ENCODE data around the gene VMP1. TPM values are rescaled to one million over a fixed set of nuclear protein-coding genes. Genes with fewer than 3 reads are reported as not detected.
"Not testable (repeated sequence)": the region's sequence is repeated elsewhere in the genome, so short reads cannot be mapped to it uniquely, and the experiment has no call there.

VMP1 gene
- total and polyA plus RNA-seq, 9 donors: 45.2 to 65.2 (median 52.0) TPM

DNA sequence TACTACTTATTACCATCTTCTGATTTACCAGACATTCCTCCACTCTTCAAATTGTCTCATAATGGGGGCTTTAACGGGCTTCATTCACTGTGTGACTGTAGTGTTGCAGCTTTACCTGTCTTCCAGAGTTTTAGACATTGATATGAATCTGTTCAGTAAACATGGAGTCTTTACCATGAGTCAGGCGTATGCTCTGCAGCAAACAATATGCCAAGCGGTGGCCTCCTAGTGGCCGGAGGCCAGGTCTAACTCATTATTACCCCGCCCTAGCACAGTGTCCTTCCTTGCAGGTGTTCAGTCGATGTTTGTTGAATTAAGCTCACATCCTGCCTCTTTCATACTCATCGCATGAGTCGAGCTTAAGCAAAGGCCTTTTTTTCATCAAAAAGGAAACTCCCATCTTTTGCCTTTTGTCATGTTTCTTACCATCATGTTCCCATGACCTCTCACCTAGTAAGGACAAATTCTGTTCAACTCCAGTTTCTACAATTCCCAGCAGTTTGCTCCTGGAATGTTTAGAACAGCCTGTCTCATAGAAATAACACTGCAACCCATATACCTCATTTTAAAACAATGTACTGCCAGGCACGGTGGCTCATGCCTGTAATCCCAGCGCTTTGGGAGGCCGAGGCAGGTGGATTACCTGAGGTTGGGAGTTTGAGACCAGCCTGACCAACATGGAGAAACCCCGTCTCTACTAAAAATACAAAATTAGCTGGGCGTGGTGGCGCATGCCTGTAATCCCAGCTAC is 145.9 kb downstream of the VMP1 start:
- WGBS (ENCODE audit: insufficient coverage): 58% methylated on average over 5 of the region's 14 CpGs
- DNase-seq: no peak
- peaks cover 10% of the 10 kb centered on the region for H3K4me1 ChIP-seq (ENCODE audit: control insufficient read depth, insufficient read depth, low read length)
- no peaks in the 10 kb centered on the region for H3K9me3 ChIP-seq (replicated peaks; ENCODE audit: control insufficient read depth, low read depth, low read length)
- H3K4me3 ChIP-seq (ENCODE audit: low read length): no peak overlapping the region
- no peak overlapping the region for H3K27ac ChIP-seq (ENCODE audit: low read length)
- no peaks in the 10 kb centered on the region for H3K36me3 ChIP-seq (ENCODE audit: control insufficient read depth, insufficient read depth, low read length)
- no peaks in the 10 kb centered on the region for H3K27me3 ChIP-seq (ENCODE audit: control insufficient read depth, insufficient read depth, low read length)

DNA sequence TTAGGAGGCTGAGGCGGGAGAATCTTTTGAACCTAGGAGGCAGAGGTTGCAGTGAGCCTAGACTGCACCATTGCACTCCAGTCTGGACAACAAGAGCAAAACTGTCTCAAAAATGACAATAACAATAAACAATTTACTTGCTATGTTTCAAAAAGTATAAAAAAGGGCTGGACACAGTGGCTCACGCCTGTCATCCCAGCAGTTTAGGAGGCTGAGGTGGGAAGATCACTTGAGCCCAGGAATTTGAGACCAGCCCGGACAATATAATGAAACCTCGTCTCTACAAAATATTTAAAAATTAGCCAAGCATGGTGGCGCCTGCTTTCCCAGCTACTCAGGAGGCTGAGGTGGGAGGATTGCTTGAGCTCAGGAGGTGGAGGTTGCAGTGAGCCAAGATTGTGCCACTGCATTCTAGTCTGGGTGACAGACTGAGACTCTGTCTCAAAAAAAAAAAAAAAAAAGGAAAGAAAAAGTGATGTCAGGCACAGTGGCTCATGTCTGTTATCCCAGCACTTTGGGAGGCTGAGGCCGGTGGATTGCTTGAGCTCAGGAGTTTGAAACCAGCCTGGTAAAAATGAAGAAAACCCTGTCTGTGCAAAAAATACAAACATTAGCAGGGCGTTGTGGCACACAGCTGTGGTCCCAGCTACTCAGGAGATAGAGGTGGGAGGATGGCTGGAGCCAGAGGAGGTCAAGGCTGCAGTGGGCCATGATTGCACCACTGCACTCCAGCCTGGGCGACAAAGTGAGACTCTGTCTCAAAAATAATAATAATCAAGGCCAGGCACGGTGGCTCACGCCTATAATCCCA is 146.7 kb downstream of the VMP1 start:
- H3K27ac ChIP-seq (ENCODE audit: low read length); H3K4me1 ChIP-seq (ENCODE audit: control insufficient read depth, insufficient read depth, low read length); H3K9me3 ChIP-seq (replicated peaks; ENCODE audit: control insufficient read depth, low read depth, low read length); DNase-seq; H3K4me3 ChIP-seq (ENCODE audit: low read length); H3K36me3 ChIP-seq (ENCODE audit: control insufficient read depth, insufficient read depth, low read length); H3K27me3 ChIP-seq (ENCODE audit: control insufficient read depth, insufficient read depth, low read length): not testable (repeated sequence)
- WGBS (ENCODE audit: insufficient coverage): 93% methylated on average over 5 of the region's 10 CpGs

DNA sequence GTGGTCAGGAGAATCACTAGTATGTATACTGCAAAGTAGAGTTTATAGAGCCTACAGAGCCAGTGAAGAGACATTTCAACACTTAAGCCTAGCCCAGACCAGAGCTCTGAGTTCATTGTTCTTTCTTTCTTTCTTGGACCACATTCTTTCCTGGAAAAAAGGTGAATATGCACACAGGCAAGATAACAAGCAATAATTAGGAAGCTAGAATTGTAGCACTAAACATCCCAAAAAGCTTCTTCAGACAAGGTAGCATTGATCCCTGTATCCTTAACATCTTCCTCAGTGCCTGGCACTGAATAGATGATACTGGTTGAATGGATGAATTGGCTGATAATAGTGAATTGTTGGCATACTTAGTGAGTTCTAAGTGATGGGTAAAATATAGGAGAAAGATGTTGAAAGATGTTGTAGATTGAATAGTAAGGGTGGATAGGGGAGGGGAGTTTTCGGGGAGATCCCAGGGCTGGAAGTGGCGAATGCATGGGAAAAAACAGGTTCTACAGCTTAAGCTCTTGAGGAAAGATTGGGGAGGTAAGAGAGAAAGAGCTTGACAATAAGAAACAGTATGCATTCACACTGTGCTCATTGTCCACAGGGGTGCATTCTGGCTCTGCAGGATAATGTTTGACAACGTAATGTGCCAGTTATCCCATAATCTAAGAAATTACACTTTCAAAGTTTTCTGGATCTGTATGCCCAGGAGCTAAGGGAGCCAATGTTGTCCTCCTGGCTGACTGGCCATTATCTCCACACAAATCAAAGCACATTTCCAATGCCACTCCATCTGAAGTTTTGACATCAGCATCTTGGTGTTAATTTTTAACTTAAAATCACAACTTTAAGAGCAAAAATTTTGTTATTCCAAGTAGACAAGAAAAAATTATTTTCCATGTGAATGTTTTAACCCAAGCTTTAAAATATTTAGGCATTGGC is 149.7 kb downstream of the VMP1 start:
- Histone ChIP-seq H3K4me1 (ENCODE audit: control insufficient read depth, insufficient read depth, low read length) (no peaks in the 10 kb centered on the region), H3K27me3 (ENCODE audit: control insufficient read depth, insufficient read depth, low read length) (no peaks in the 10 kb centered on the region), H3K9me3 (replicated peaks; ENCODE audit: control insufficient read depth, low read depth, low read length) (no peaks in the 10 kb centered on the region), H3K27ac (ENCODE audit: low read length) (no peak overlapping the region), H3K36me3 (ENCODE audit: control insufficient read depth, insufficient read depth, low read length) (peaks cover 5% of the 10 kb centered on the region), H3K4me3 (ENCODE audit: low read length) (no peak overlapping the region)
- DNase-seq: no peak
- 79% methylated on average over 3 of the region's 3 CpGs for WGBS (ENCODE audit: insufficient coverage)

- Histone ChIP-seq H3K9me3 (replicated peaks; ENCODE audit: control insufficient read depth, low read depth, low read length) (no peaks in the 10 kb centered on the region), H3K4me3 (ENCODE audit: low read length) (no peak overlapping the region), H3K4me1 (ENCODE audit: control insufficient read depth, insufficient read depth, low read length) (no peaks in the 10 kb centered on the region), H3K27ac (ENCODE audit: low read length) (peak overlapping the region; percentile 43), H3K36me3 (ENCODE audit: control insufficient read depth, insufficient read depth, low read length) (peaks cover 8% of the 10 kb centered on the region), H3K27me3 (ENCODE audit: control insufficient read depth, insufficient read depth, low read length) (no peaks in the 10 kb centered on the region)
- no CpG with 5 or more reads among the region's 5 CpGs for WGBS (ENCODE audit: insufficient coverage)
- peak; percentile 56 for DNase-seq
These were observed 150.8 kb downstream of the VMP1 start for GRCh38 chr17:59858167-59858816.

DNA sequence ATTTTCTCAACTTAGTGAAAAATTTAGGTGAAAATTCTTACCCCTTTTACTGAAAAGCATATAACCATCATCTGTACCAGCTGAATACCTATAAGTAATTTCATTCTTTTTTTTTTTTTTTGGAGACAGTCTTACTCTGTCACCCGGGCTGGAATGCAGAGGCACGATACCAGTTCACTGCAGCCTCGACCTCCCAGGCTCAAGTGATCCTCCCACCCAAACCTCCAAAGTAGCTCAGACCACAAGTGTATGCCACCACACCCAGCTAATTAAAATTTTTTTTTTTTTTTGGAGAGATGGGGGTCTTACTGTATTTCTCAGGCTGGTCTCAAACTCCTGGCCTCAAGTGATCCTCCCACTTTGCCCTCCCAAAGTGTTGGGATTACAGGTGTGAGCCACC is 151.5 kb downstream of the VMP1 start:
- no CpG with 5 or more reads among the region's 3 CpGs for WGBS (ENCODE audit: insufficient coverage)
- H3K36me3 ChIP-seq (ENCODE audit: control insufficient read depth, insufficient read depth, low read length): peaks cover 11% of the 10 kb centered on the region

DNA sequence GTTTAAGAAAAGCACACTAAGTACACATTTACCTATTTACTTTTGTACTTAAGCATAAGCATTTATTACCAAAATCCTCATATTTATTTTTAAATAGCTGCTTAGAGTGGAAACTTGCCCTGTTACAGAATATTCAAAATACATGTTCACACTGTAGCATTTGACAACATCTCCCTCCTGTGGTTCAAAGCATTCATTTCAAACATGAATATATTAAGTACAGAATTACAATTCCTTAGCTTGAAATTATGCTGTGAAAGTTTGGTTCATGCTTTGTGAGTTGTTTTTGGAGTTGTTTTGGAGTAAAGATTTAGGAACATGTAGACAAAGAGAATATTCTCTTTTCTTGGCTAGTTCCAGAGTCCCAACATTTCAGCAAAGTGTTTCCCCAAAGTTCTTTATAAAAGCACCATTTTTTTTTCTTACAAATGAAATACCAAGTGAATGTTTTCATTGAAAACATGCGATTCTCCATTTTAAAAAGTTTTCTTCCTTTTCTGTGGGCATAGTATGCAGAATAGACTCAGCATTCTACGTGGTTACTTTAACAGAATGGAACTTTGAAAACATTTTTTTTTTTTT is 152.1 kb downstream of the VMP1 start:
- Histone ChIP-seq H3K27me3 (ENCODE audit: control insufficient read depth, insufficient read depth, low read length) (no peaks in the 10 kb centered on the region), H3K9me3 (replicated peaks; ENCODE audit: control insufficient read depth, low read depth, low read length) (no peaks in the 10 kb centered on the region), H3K36me3 (ENCODE audit: control insufficient read depth, insufficient read depth, low read length) (peaks cover 11% of the 10 kb centered on the region), H3K4me1 (ENCODE audit: control insufficient read depth, insufficient read depth, low read length) (no peaks in the 10 kb centered on the region), H3K4me3 (ENCODE audit: low read length) (no peak overlapping the region), H3K27ac (ENCODE audit: low read length) (no peak overlapping the region)
- DNase-seq: peak; percentile 79
- WGBS (ENCODE audit: insufficient coverage): no CpG with 5 or more reads among the region's 2 CpGs

More for the DNA sequence above, 151.5 kb downstream of the VMP1 start:
- Histone ChIP-seq H3K4me3 (ENCODE audit: low read length) (no peak overlapping the region), H3K27ac (ENCODE audit: low read length) (no peak overlapping the region), H3K27me3 (ENCODE audit: control insufficient read depth, insufficient read depth, low read length) (no peaks in the 10 kb centered on the region), H3K4me1 (ENCODE audit: control insufficient read depth, insufficient read depth, low read length) (no peaks in the 10 kb centered on the region), H3K9me3 (replicated peaks; ENCODE audit: control insufficient read depth, low read depth, low read length) (no peaks in the 10 kb centered on the region)
- no peak for DNase-seq

DNA sequence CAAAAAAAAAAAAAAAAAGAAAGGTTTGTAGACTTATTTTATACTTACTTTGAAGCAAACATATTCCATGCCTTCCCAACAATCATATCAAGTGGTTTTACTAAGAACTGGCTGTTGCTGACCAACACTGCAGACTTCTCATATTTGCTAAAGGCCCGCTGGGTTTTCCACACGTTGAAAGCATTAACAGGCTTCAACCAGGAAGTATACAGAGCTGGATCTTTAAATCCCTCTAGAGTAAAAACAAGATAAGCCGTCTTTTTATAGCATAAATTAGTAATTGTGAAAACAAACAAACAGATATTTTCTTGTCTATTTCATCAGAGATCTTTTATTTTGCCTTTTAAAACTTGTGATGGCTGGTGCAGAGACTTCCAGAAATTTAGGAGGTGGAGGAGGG is 156.2 kb downstream of the VMP1 start:
- DNase-seq: peak; percentile 67
- H3K36me3 ChIP-seq (ENCODE audit: control insufficient read depth, insufficient read depth, low read length): peaks cover 13% of the 10 kb centered on the region
- H3K4me3 ChIP-seq (ENCODE audit: low read length): no peak overlapping the region
- no peaks in the 10 kb centered on the region for H3K27me3 ChIP-seq (ENCODE audit: control insufficient read depth, insufficient read depth, low read length)
- no peak overlapping the region for H3K27ac ChIP-seq (ENCODE audit: low read length)
- no CpG with 5 or more reads among the region's 3 CpGs for WGBS (ENCODE audit: insufficient coverage)
- no peaks in the 10 kb centered on the region for H3K4me1 ChIP-seq (ENCODE audit: control insufficient read depth, insufficient read depth, low read length)
- no peaks in the 10 kb centered on the region for H3K9me3 ChIP-seq (replicated peaks; ENCODE audit: control insufficient read depth, low read depth, low read length)

DNA sequence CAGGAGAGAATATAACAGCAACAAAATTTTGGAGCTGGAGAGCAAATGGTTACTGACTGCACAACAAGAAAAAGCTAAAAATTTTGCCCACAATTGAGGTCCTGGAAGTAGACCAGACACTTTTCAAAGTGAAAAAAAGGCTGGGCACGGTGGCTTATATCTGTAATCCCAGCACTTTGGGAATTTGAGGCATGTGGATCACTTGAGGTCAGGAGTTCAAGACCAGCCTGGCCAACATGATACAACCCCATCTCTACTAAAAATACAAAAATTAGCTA is 162.4 kb downstream of the VMP1 start:
- no CpG with 5 or more reads among the region's 1 CpG for WGBS (ENCODE audit: insufficient coverage)
- H3K36me3 ChIP-seq (ENCODE audit: control insufficient read depth, insufficient read depth, low read length): peaks cover 8% of the 10 kb centered on the region

DNA sequence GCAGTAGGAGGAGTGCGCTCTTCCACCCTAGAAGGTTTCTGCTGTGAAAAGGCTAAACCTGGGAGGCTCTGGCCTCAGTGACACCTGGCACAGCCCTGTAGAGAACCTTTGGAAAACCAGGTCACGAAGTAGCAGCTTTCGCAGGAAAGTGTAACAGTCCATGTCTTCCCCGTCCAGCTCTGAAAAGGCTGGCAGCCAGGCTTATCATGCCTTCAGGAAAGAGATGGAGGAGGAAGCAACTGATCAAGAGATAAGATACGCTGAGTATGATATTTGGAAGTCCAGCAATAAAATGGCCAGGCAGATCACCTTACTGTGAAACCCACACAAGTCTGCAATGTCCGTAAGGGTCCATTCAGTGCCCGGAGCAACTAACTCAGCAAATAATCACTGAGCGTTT is 163.0 kb downstream of the VMP1 start:
- Histone ChIP-seq H3K27me3 (ENCODE audit: control insufficient read depth, insufficient read depth, low read length) (no peaks in the 10 kb centered on the region), H3K36me3 (ENCODE audit: control insufficient read depth, insufficient read depth, low read length) (peaks cover 11% of the 10 kb centered on the region), H3K9me3 (replicated peaks; ENCODE audit: control insufficient read depth, low read depth, low read length) (no peaks in the 10 kb centered on the region), H3K4me1 (ENCODE audit: control insufficient read depth, insufficient read depth, low read length) (no peaks in the 10 kb centered on the region), H3K4me3 (ENCODE audit: low read length) (no peak overlapping the region), H3K27ac (ENCODE audit: low read length) (no peak overlapping the region)
- no peak for DNase-seq
- 95% methylated on average over 4 of the region's 8 CpGs for WGBS (ENCODE audit: insufficient coverage)

More for the DNA sequence above, 162.4 kb downstream of the VMP1 start:
- H3K9me3 ChIP-seq (replicated peaks; ENCODE audit: control insufficient read depth, low read depth, low read length): no peaks in the 10 kb centered on the region
- no peaks in the 10 kb centered on the region for H3K27me3 ChIP-seq (ENCODE audit: control insufficient read depth, insufficient read depth, low read length)
- no peak overlapping the region for H3K4me3 ChIP-seq (ENCODE audit: low read length)
- no peak for DNase-seq
- no peak overlapping the region for H3K27ac ChIP-seq (ENCODE audit: low read length)
- H3K4me1 ChIP-seq (ENCODE audit: control insufficient read depth, insufficient read depth, low read length): no peaks in the 10 kb centered on the region

Data from muscle of leg (tissue), 11 donors.